ENCODE measurements around the gene COL5A2. TPM values are rescaled to one million over a fixed set of nuclear protein-coding genes. Genes with fewer than 3 reads are reported as not detected.

Gene COL5A2
- total and polyA plus RNA-seq, 12 donors: 5.2 to 46.4 (median 14.5) TPM

DNA sequence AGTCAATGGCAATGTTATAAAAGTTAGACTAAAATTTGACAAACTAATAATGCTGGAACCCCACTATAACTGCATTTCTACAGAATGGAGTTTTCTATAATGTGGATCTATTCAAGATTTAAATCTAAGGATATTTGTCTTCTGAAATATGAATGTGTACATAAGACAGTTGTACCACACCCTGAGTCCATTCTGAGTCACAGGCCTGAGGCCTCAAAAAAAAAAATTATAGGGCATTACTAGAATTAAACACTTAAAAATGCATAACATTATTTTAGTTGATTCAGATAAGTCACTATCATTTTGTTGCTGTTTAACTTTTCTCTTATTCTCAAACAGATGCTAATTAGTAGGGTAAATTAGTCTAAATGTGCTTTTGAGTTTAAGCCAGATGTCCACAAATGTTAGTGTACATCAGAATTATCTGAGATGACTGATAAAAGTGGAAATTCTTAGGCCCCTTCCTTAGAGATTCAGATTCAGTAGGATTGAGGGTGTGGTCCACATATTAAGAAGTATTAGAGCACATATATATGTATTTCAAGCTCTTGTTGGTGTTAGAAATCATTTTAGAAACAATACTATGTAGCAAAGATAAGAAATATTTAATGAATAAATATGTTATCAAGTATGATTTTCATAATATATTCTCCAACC, 42.4 kb upstream of the COL5A2 start:
- Histone ChIP-seq H3K9me3 (replicated peaks in 1 of 3) (no peaks in the 10 kb centered on the region), H3K27ac (no peak overlapping the region), H3K4me1 (replicated peaks in 1 of 2) (no peaks in the 10 kb centered on the region), H3K36me3 (replicated peaks in 1 of 2) (no peaks in the 10 kb centered on the region), H3K4me3 (no peak overlapping the region), H3K27me3 (no peaks in the 10 kb centered on the region)
- DNase-seq: no peak
- intact Hi-C loops (cut with DNase I): no loop called here
- TF ChIP-seq POLR2A (IDR thresholded peaks at IDR 0.05): no peak
- TF ChIP-seq, protein P1, sequence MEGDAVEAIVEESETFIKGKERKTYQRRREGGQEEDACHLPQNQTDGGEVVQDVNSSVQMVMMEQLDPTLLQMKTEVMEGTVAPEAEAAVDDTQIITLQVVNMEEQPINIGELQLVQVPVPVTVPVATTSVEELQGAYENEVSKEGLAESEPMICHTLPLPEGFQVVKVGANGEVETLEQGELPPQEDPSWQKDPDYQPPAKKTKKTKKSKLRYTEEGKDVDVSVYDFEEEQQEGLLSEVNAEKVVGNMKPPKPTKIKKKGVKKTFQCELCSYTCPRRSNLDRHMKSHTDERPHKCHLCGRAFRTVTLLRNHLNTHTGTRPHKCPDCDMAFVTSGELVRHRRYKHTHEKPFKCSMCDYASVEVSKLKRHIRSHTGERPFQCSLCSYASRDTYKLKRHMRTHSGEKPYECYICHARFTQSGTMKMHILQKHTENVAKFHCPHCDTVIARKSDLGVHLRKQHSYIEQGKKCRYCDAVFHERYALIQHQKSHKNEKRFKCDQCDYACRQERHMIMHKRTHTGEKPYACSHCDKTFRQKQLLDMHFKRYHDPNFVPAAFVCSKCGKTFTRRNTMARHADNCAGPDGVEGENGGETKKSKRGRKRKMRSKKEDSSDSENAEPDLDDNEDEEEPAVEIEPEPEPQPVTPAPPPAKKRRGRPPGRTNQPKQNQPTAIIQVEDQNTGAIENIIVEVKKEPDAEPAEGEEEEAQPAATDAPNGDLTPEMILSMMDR (IDR thresholded peaks at IDR 0.05): no peak

DNA sequence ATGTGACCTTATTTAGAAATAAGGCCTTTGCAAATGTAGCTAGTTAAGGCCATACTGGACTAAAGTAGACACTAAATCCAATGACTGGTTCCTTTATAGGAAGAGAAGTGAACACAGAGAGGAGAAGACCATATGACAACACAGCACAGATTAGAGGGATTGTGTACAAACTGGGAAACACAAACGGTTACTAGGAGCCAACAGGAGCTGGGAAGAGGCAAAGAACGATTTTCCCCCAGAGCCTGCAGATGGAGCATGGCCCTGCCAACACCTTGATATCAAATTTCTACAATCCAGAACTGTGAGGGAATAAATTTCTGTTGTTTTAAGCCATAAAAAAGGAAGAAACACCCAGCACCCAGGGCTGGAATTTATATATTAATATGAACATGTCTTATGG, 38.7 kb upstream of the COL5A2 start:
- no peaks in the 10 kb centered on the region for H3K27me3 ChIP-seq
- no peaks in the 10 kb centered on the region for H3K4me1 ChIP-seq (replicated peaks in 1 of 2)
- WGBS, 4 donors: 66 to 81% (median 69%) methylated on average over 2 of the region's 2 CpGs
- intact Hi-C loops (cut with DNase I): no loop called here
- DNase-seq: no peak
- H3K4me3 ChIP-seq: no peak overlapping the region
- no peaks in the 10 kb centered on the region for H3K36me3 ChIP-seq (replicated peaks in 1 of 2)
- no peak overlapping the region for H3K27ac ChIP-seq
- TF ChIP-seq, protein P1 (IDR thresholded peaks at IDR 0.05): no peak
- TF ChIP-seq POLR2A (IDR thresholded peaks at IDR 0.05): no peak
- H3K9me3 ChIP-seq (replicated peaks in 1 of 3): no peaks in the 10 kb centered on the region

DNA sequence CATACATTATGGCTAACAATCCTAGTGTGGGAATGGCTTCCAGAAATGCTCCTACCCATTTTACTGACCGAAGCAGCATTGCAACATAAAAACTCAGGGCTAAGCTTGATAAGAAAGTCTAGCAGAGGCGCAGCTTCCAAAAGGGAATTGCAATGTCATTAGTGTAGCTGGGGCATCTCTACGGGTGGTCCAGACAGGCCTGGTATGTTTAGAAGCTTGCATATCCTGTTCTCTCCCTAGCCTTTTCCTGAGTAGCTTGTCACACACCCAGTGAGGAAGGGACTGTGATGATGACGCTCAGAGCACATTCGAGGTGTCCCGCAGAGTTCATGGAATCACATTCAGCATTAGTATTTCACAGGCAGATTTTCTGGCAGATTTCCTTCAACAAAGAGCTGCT, 38.0 kb upstream of the COL5A2 start:
- H3K36me3 ChIP-seq (replicated peaks in 1 of 2): no peaks in the 10 kb centered on the region
- WGBS, 4 donors: 53 to 71% (median 66%) methylated on average over 5 to 6 of the region's 6 CpGs
- no peak overlapping the region for H3K4me3 ChIP-seq
- H3K27ac ChIP-seq: no peak overlapping the region
- no peaks in the 10 kb centered on the region for H3K4me1 ChIP-seq (replicated peaks in 1 of 2)
- no peak for TF ChIP-seq POLR2A (IDR thresholded peaks at IDR 0.05)
- TF ChIP-seq, protein P1 (IDR thresholded peaks at IDR 0.05): no peak
- intact Hi-C loops (cut with DNase I): no loop called here
- H3K27me3 ChIP-seq: no peaks in the 10 kb centered on the region
- DNase-seq: peak in 1 of 7 donors; percentile 0
- H3K9me3 ChIP-seq (replicated peaks in 1 of 3): no peaks in the 10 kb centered on the region

DNA sequence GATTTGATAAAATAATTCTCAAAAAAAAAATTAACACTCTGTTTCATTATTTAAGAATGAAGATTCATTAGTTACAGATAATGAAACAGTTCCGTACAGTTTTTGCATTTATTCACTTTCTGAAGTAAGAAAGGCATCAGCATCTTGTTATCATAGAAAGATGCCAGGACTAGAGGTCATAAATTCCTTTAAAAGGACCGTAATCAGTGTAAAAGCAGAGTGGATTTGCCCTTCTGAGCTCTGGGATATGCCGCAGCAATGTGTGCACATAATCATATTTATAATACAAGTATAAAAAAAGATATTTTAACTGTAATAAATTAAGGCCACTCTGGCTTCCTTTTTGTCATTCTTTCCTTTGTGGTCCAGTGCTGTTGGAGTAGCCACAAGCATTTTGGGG, 37.5 kb upstream of the COL5A2 start:
- no peak overlapping the region for H3K4me3 ChIP-seq
- no peak for DNase-seq
- H3K36me3 ChIP-seq (replicated peaks in 1 of 2): no peaks in the 10 kb centered on the region
- TF ChIP-seq, protein P1 (IDR thresholded peaks at IDR 0.05): no peak
- TF ChIP-seq POLR2A (IDR thresholded peaks at IDR 0.05): no peak
- H3K27me3 ChIP-seq: no peaks in the 10 kb centered on the region
- H3K9me3 ChIP-seq (replicated peaks in 1 of 3): no peaks in the 10 kb centered on the region
- intact Hi-C loops (cut with DNase I): no loop called here
- 81 to 88% (median 84%) methylated on average over 3 of the region's 3 CpGs for whole genome bisulfite sequencing, 4 donors
- H3K4me1 ChIP-seq (replicated peaks in 1 of 2): no peaks in the 10 kb centered on the region
- H3K27ac ChIP-seq: no peak overlapping the region

Measured in adrenal gland (tissue), 12 donors.